ENCODE data around the gene ZKSCAN1. TPM values are rescaled to one million over a fixed set of nuclear protein-coding genes. Genes with fewer than 3 reads are reported as not detected.

Gene ZKSCAN1
- total RNA-seq, 4 donors from 2014 or later: 31.6 to 35.5 (median 31.7) TPM

- peaks cover 0 to 49% (median 5%) of the 10 kb centered on the region in 3 donors for H3K4me1 ChIP-seq
- H3K27me3 ChIP-seq: no peaks in the 10 kb centered on the region
- H3K4me3 ChIP-seq: no peak overlapping the region
- H3K36me3 ChIP-seq: peaks cover 0 to 19% of the 10 kb centered on the region in 2 donors
- no peak overlapping the region for H3K27ac ChIP-seq
- TF ChIP-seq CTCF (IDR thresholded peaks at IDR 0.05): no peak
- no peak for TF ChIP-seq EP300 (IDR thresholded peaks at IDR 0.05)
- no peak for TF ChIP-seq POLR2AphosphoS5 (IDR thresholded peaks at IDR 0.05)
- no peak for TF ChIP-seq POLR2A (IDR thresholded peaks at IDR 0.05)
- 70 to 81% methylated on average over 3 of the region's 3 CpGs for WGBS, 2 donors (ENCODE audit: low coverage in 1 of 2)
- ATAC-seq: no peak
- H3K9me3 ChIP-seq: no peaks in the 10 kb centered on the region
These were observed 36.2 kb downstream of the ZKSCAN1 start for GRCh38 chr7:100051611-100052010.

- Histone ChIP-seq H3K27ac (no peak overlapping the region), H3K9me3 (no peaks in the 10 kb centered on the region), H3K4me1 (peaks cover 0 to 49% (median 5%) of the 10 kb centered on the region in 3 donors), H3K4me3 (no peak overlapping the region), H3K36me3 (peaks cover 0 to 35% of the 10 kb centered on the region in 2 donors), H3K27me3 (no peaks in the 10 kb centered on the region)
- ATAC-seq: no peak
- TF ChIP-seq EP300 (IDR thresholded peaks at IDR 0.05) (no peak), CTCF (IDR thresholded peaks at IDR 0.05) (peak in 3 of 4 experiments; percentile 17 to 37 (median 36))
- WGBS, 2 donors (ENCODE audit: low coverage in 1 of 2): 44 to 100% methylated on average over 1 to 3 of the region's 3 CpGs
These were observed 37.8 kb downstream of the ZKSCAN1 start for GRCh38 chr7:100053215-100053614.

GRCh38 chr7:100057006-100057405 lies 41.6 kb downstream of the ZKSCAN1 start:
- ATAC-seq: no peak
- H3K27me3 ChIP-seq: no peaks in the 10 kb centered on the region
- no peaks in the 10 kb centered on the region for H3K9me3 ChIP-seq
- peaks cover 0 to 70% of the 10 kb centered on the region in 2 donors for H3K36me3 ChIP-seq
- TF ChIP-seq EP300 (IDR thresholded peaks at IDR 0.05): no peak
- TF ChIP-seq CTCF (IDR thresholded peaks at IDR 0.05): no peak
- TF ChIP-seq POLR2AphosphoS5 (IDR thresholded peaks at IDR 0.05): no peak
- no peak for TF ChIP-seq POLR2A (IDR thresholded peaks at IDR 0.05)
- peaks cover 0 to 20% (median 0%) of the 10 kb centered on the region in 3 donors for H3K4me1 ChIP-seq
- no peak overlapping the region for H3K27ac ChIP-seq
- no peak overlapping the region for H3K4me3 ChIP-seq
- WGBS, 2 donors (ENCODE audit: low coverage in 1 of 2): 87 to 94% methylated on average over 3 to 5 of the region's 10 CpGs

GRCh38 chr7:100059251-100059739 lies 43.9 kb downstream of the ZKSCAN1 start:
- Histone ChIP-seq H3K4me1 (no peaks in the 10 kb centered on the region), H3K27me3 (no peaks in the 10 kb centered on the region), H3K36me3 (peaks cover 0 to 84% of the 10 kb centered on the region in 2 donors), H3K4me3 (no peak overlapping the region), H3K9me3 (no peaks in the 10 kb centered on the region), H3K27ac (no peak overlapping the region)
- ATAC-seq: no peak
- TF ChIP-seq POLR2A (IDR thresholded peaks at IDR 0.05) (no peak), POLR2AphosphoS5 (IDR thresholded peaks at IDR 0.05) (no peak), EP300 (IDR thresholded peaks at IDR 0.05) (no peak), CTCF (IDR thresholded peaks at IDR 0.05) (no peak)
- 80 to 93% methylated on average over 4 to 5 of the region's 5 CpGs for WGBS, 2 donors (ENCODE audit: low coverage in 1 of 2)

GRCh38 chr7:100061518-100062193 lies 46.3 kb downstream of the ZKSCAN1 start:
- Histone ChIP-seq H3K27me3 (no peaks in the 10 kb centered on the region), H3K36me3 (peaks cover 0 to 86% of the 10 kb centered on the region in 2 donors), H3K4me1 (peaks cover 0 to 19% (median 0%) of the 10 kb centered on the region in 3 donors), H3K4me3 (no peak overlapping the region), H3K27ac (no peak overlapping the region), H3K9me3 (no peaks in the 10 kb centered on the region)
- no peak for TF ChIP-seq CTCF (IDR thresholded peaks at IDR 0.05)
- TF ChIP-seq POLR2AphosphoS5 (IDR thresholded peaks at IDR 0.05): no peak
- TF ChIP-seq EP300 (IDR thresholded peaks at IDR 0.05): no peak
- TF ChIP-seq POLR2A (IDR thresholded peaks at IDR 0.05): no peak
- WGBS, 2 donors (ENCODE audit: low coverage in 1 of 2): 87 to 93% methylated on average over 7 to 11 of the region's 11 CpGs
- ATAC-seq: no peak

All from gastroesophageal sphincter (tissue), 4 donors.